K562 (cell line): Measurements from ENCODE around the gene DGLUCY. TPM values are rescaled to one million over a fixed set of nuclear protein-coding genes. Genes with fewer than 3 reads are reported as not detected.

Experiments used
- BRD4 ChIP-seq: fragments of 200-600 bp; sonication (generic); IDR thresholded peaks from 2 replicates; pipeline ENCODE4 v1.6.1; 2017; ENCODE audit warnings: inconsistent platforms
- ETV6 ChIP-seq, 3 experiments: fragments of 150-350 bp in 1 of 3; sonication (generic) in 1 of 3; formaldehyde crosslinking in 1 of 3; IDR thresholded peaks; 2 replicates each; pipeline versions ENCODE4 v1.6.1 to v1.8.0; 2014 to 2022; ENCODE audit warnings: borderline replicate concordance in 2 of 3, low read depth in 2 of 3, antibody characterized with exemption in 1 of 3, low read length in 1 of 3, mild to moderate bottlenecking in 1 of 3, missing genetic modification reagents in 1 of 3
- RAD51 ChIP-seq: fragments of 450-650 bp; IDR thresholded peaks from 2 replicates; pipeline ENCODE4 v1.7.1; 2016; ENCODE audit warnings: low read depth, mild to moderate bottlenecking, borderline replicate concordance
- RBM17 ChIP-seq: fragments of 200-400 bp; formaldehyde crosslinking; IDR thresholded peaks from 2 replicates; pipeline ENCODE4 v1.6.1; 2017; ENCODE audit warnings: low read depth, mild to moderate bottlenecking, low read length, borderline replicate concordance
- SIN3A ChIP-seq, 2 experiments: fragments of 150-350 bp in 1 of 2; IDR thresholded peaks; 2 replicates each; pipeline ENCODE4 v1.6.1; 2011 to 2016; ENCODE audit warnings: borderline replicate concordance in 2 of 2, low read depth in 2 of 2, low read length in 2 of 2, mild to moderate bottlenecking in 2 of 2, moderate library complexity in 2 of 2; ENCODE audit not compliant: control insufficient read depth in 1 of 2
- THAP12 ChIP-seq: fragments of 250-450 bp; sonication (Bioruptor Pico); IDR thresholded peaks from 2 replicates; pipeline ENCODE4 v1.9.0; 2021; ENCODE audit warnings: mild to moderate bottlenecking, inconsistent platforms
- ZKSCAN3 ChIP-seq: fragments of 250-450 bp; sonication (Bioruptor Pico); IDR thresholded peaks from 2 replicates; pipeline ENCODE4 v1.4.0; 2020
- ZNF384 ChIP-seq: IDR thresholded peaks from 2 replicates; pipeline ENCODE4 v1.6.1; 2012; ENCODE audit warnings: low read depth, low read length, improper control_type of control experiment
- ZNF431 ChIP-seq: sonication (generic); formaldehyde crosslinking; IDR thresholded peaks from 2 replicates; pipeline ENCODE4 v1.8.0; 2022; ENCODE audit warnings: mild to moderate bottlenecking, missing genetic modification reagents
- ZZZ3 ChIP-seq: fragments of 450-650 bp; IDR thresholded peaks from 2 replicates; pipeline ENCODE4 v1.6.1; 2016; ENCODE audit warnings: antibody characterized with exemption, mild to moderate bottlenecking, moderate library complexity
- polyA plus RNA-seq, 8 experiments: library from polyadenylated mRNA; depleted of rRNA in 4 of 8; stranded (reverse) in 5 of 8; unstranded in 3 of 8; fragments of >200 nt; fragmentation: Nextera tagmentation in 2 of 8; fragmentation: Illumina TruSeq in 1 of 8; extraction: Ambion mirVana in 2 of 8; extraction: Trizol in 1 of 8; gene quantifications; 2 replicates each; pipeline versions ENCODE4 v1.2.1 to v1.2.3, GENCODE V29; 2011 to 2014; ENCODE audit warnings: inconsistent platforms in 1 of 8, missing spikeins in 1 of 8
- total RNA-seq, 7 experiments: library from RNA; depleted of rRNA in 6 of 7; stranded (reverse); fragments of >200 nt in 6 of 7; fragmentation: Illumina TruSeq in 2 of 7; extraction: Trizol in 2 of 7; gene quantifications; 2 replicates each; pipeline versions ENCODE4 v1.2.1 to v1.2.3, GENCODE V29; 2011 to 2021; ENCODE audit warnings: low replicate concordance in 1 of 7
- TF ChIP-seq, protein P1 (sequence below): fragments of 250-450 bp; sonication (Bioruptor Pico); IDR thresholded peaks from 2 replicates; pipeline ENCODE4 v1.4.0; 2020; ENCODE audit warnings: mild to moderate bottlenecking, moderate library complexity
- TF ChIP-seq, protein P2 (sequence below): conservative IDR thresholded peaks from 2 replicates; pipeline ENCODE4 v1.6.1; 2011; ENCODE audit warnings: low read depth, mild to moderate bottlenecking, low read length; ENCODE audit not compliant: control insufficient read depth

DGLUCY gene
- total and polyA plus RNA-seq, 9 of the 15 experiments (the other 6 are each of a cell fraction or from before 2014, with no cell fraction given), result 9.9 to 28.4 (median 21.0) TPM

DNA sequence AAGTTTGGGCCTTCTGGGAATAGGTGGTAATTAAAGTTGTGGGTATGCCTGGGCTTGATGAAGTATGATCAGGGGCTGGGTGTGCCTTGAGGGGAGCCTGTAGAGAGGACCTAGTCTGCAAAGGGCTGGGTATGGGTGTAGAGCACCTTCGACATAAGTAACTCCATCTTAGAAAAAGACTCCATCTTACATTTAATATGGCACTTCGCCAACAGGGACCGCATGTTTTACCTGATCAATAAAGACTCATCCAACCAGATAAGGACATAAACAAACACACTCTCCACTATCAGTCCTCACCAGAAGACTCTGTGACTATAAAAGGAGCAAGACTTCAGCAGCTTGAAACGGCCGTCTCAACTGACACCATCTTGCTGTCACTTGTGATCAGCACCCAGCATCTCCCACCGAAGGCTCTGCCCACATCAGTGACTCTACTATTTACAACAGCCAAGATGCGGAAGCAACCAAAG, 154.1 kb downstream of the DGLUCY start (continued):
- TF ChIP-seq THAP12 (CRISPR knock-in tag) (no peak), RBM17 (no peak), BRD4 (no peak), ZZZ3 (no peak), ZKSCAN3 (CRISPR knock-in tag) (peak; percentile 74; the same call in 1 of the 2 replicates), RAD51 (no peak), ZNF384 (no peak), ETV6 (IDR thresholded peaks at IDR 0.05; ENCODE audit: borderline replicate concordance in 1 of 2, low read depth in 2 of 2, low read length in 1 of 2) (no peak), ETV6 (CRISPR knock-in tag; IDR thresholded peaks at IDR 0.05; ENCODE audit: borderline replicate concordance) (no peak), ZNF431 (CRISPR knock-in tag) (no peak), SIN3A (IDR thresholded peaks at IDR 0.05; ENCODE audit: borderline replicate concordance in 2 of 2, control insufficient read depth in 1 of 2, low read depth in 2 of 2, low read length in 2 of 2) (no peak)
- TF ChIP-seq, protein P1, sequence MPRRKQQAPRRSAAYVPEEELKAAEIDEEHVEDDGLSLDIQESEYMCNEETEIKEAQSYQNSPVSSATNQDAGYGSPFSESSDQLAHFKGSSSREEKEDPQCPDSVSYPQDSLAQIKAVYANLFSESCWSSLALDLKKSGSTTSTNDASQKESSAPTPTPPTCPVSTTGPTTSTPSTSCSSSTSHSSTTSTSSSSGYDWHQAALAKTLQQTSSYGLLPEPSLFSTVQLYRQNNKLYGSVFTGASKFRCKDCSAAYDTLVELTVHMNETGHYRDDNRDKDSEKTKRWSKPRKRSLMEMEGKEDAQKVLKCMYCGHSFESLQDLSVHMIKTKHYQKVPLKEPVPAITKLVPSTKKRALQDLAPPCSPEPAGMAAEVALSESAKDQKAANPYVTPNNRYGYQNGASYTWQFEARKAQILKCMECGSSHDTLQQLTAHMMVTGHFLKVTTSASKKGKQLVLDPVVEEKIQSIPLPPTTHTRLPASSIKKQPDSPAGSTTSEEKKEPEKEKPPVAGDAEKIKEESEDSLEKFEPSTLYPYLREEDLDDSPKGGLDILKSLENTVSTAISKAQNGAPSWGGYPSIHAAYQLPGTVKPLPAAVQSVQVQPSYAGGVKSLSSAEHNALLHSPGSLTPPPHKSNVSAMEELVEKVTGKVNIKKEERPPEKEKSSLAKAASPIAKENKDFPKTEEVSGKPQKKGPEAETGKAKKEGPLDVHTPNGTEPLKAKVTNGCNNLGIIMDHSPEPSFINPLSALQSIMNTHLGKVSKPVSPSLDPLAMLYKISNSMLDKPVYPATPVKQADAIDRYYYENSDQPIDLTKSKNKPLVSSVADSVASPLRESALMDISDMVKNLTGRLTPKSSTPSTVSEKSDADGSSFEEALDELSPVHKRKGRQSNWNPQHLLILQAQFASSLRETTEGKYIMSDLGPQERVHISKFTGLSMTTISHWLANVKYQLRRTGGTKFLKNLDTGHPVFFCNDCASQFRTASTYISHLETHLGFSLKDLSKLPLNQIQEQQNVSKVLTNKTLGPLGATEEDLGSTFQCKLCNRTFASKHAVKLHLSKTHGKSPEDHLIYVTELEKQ (CRISPR knock-in tag), result peak; percentile 92
- TF ChIP-seq, protein P2, sequence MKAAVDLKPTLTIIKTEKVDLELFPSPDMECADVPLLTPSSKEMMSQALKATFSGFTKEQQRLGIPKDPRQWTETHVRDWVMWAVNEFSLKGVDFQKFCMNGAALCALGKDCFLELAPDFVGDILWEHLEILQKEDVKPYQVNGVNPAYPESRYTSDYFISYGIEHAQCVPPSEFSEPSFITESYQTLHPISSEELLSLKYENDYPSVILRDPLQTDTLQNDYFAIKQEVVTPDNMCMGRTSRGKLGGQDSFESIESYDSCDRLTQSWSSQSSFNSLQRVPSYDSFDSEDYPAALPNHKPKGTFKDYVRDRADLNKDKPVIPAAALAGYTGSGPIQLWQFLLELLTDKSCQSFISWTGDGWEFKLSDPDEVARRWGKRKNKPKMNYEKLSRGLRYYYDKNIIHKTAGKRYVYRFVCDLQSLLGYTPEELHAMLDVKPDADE, result no peak
